GM10248 (cell line): ENCODE measurements around the gene ALKBH4.

Experiments used
- CTCF ChIA-PET: fragments of 300-600 bp; sonication (Branson Sonifier 250); formaldehyde crosslinking; extraction: SDS; loops from one replicate; lab custom pipeline; 2021; ENCODE audit warnings: antibody characterized with exemption; lab: Yijun Ruan, JAX
- POLR2A ChIA-PET: fragments of 350-650 bp; sonication (Branson Sonifier 250); formaldehyde crosslinking; extraction: SDS; loops from one replicate; lab custom pipeline; 2020; ENCODE audit warnings: antibody characterized with exemption; lab: Yijun Ruan, JAX
- DNase-seq: peaks from one replicate; pipeline ENCODE4 v3.0.0; 2012; ENCODE audit errors: extremely low spot score
- CTCF ChIP-seq: IDR thresholded peaks from 2 replicates; pipeline ENCODE4 v1.5.1; 2012; ENCODE audit warnings: mild to moderate bottlenecking, low read depth; ENCODE audit errors: extremely low read depth, missing control alignments, control extremely low read depth

ALKBH4 gene

GRCh38 chr7:102415685-102416225 is 48.9 kb downstream of the ALKBH4 start:
- ChIA-PET CTCF (interaction anchor here (1.2 to 4.5 kb wide), 4 partner anchors 10 to 35 kb away, joined by 3 to 34 read pairs (median 11); no protein-coding TSS in a partner anchor), POLR2A (interaction anchor here (0.9 to 1.4 kb wide), 3 partner anchors 9 to 52 kb away, joined by 3 to 6 read pairs (median 3); no protein-coding TSS in a partner anchor)
- no peak for TF ChIP-seq CTCF
- peak; percentile 63 for DNase-seq

GRCh38 chr7:102413611-102414010 is 51.1 kb downstream of the ALKBH4 start:
- DNase-seq: no peak
- ChIA-PET POLR2A (no interaction called here), CTCF (interaction anchor here (1.2 to 3.7 kb wide), 6 partner anchors 9 to 53 kb away, joined by 4 to 19 read pairs (median 9); no protein-coding TSS in a partner anchor)
- no peak for TF ChIP-seq CTCF

GRCh38 chr7:102413091-102413490 is 51.6 kb downstream of the ALKBH4 start:
- POLR2A ChIA-PET: no interaction called here
- CTCF ChIA-PET: interaction anchor here (0.7 to 2.9 kb wide), 15 partner anchors 9 to 54 kb away, joined by 3 to 19 read pairs (median 6); partner anchors contain the start of genes ALKBH4 and PRKRIP1
- DNase-seq: no peak
- TF ChIP-seq CTCF: no peak

GRCh38 chr7:102412548-102412947 is 52.1 kb downstream of the ALKBH4 start:
- POLR2A ChIA-PET: no interaction called here

GRCh38 chr7:102410918-102411317 is 53.7 kb downstream of the ALKBH4 start:
- ChIA-PET POLR2A (no interaction called here), CTCF (interaction anchor here (0.6 to 2.9 kb wide), 10 partner anchors 10 to 56 kb away, joined by 3 to 12 read pairs (median 4); partner anchors contain the start of gene PRKRIP1)
- no peak for TF ChIP-seq CTCF
- DNase-seq: no peak

More at GRCh38 chr7:102412548-102412947, 52.1 kb downstream of the ALKBH4 start:
- DNase-seq: no peak
- peak; percentile 46 for TF ChIP-seq CTCF
- CTCF ChIA-PET: interaction anchor here (0.7 to 2.9 kb wide), 16 partner anchors 8 to 54 kb away, joined by 3 to 19 read pairs (median 6); partner anchors contain the start of genes ALKBH4 and PRKRIP1

- no peak for TF ChIP-seq CTCF
- ChIA-PET CTCF (interaction anchor here (1.0 to 3.9 kb wide), 7 partner anchors 9 to 57 kb away, joined by 3 to 23 read pairs (median 4); partner anchors contain the start of gene PRKRIP1), POLR2A (interaction anchor here (0.6 kb wide), 1 partner anchor 57 kb away, joined by 3 read pairs; no protein-coding TSS in a partner anchor)
- DNase-seq: no peak
Measured at GRCh38 chr7:102410123-102410522, 54.5 kb downstream of the ALKBH4 start.
